Esophagus (tissue), 2 donors: Measurements from ENCODE around the gene STAT5A. TPM values are rescaled to one million over a fixed set of nuclear protein-coding genes. Genes with fewer than 3 reads are reported as not detected.
"Not testable (repeated sequence)": the region's sequence is repeated elsewhere in the genome, so short reads cannot be mapped to it uniquely, and the experiment has no call there.

Source experiments
- H3K27ac ChIP-seq, 2 donors: one replicate each; pipeline ENCODE4 v1.5.1; 2013; ENCODE audit warnings: low read depth in 2 of 2, mild to moderate bottlenecking in 2 of 2, inconsistent platforms in 1 of 2, low read length in 1 of 2, moderate library complexity in 1 of 2
- H3K27me3 ChIP-seq, 2 donors: one replicate each; pipeline ENCODE4 v1.6.1; 2013; ENCODE audit warnings: low read length in 2 of 2, control low read depth in 1 of 2, mild to moderate bottlenecking in 1 of 2; ENCODE audit not compliant: insufficient read depth in 2 of 2, control insufficient read depth in 1 of 2
- H3K36me3 ChIP-seq, 2 donors: one replicate each; pipeline ENCODE4 v1.6.1; 2013; ENCODE audit warnings: low read length in 1 of 2; ENCODE audit not compliant: control insufficient read depth in 2 of 2, insufficient read depth in 2 of 2
- H3K4me1 ChIP-seq, 2 donors: one replicate each; pipeline ENCODE4 v1.6.1; 2013; ENCODE audit warnings: low read length in 1 of 2; ENCODE audit not compliant: control insufficient read depth in 2 of 2, insufficient read depth in 2 of 2
- H3K4me3 ChIP-seq, 2 donors: one replicate each; pipeline ENCODE4 v1.5.1; 2013; ENCODE audit warnings: low read length in 2 of 2, mild to moderate bottlenecking in 2 of 2, low read depth in 1 of 2, moderate library complexity in 1 of 2
- H3K9me3 ChIP-seq, 2 donors: one replicate each; pipeline ENCODE4 v1.6.1; 2013; ENCODE audit warnings: mild to moderate bottlenecking in 2 of 2, low read depth in 1 of 2, low read length in 1 of 2, moderate library complexity in 1 of 2; ENCODE audit not compliant: control insufficient read depth in 2 of 2, insufficient read depth in 1 of 2
- WGBS, 2 donors: extraction: QIAGEN DNeasy Blood & Tissue Kit; methylation state at CpG; one replicate each; pipeline ENCODE4 v1.1.7; 2013; 5-methylcytosine and 5-hydroxymethylcytosine counted together
- polyA plus RNA-seq, 2 donors: library from polyadenylated mRNA; stranded (reverse); fragments of 200-250 nt; gene quantifications; one replicate each; pipeline ENCODE4 v1.2.3, GENCODE V29; 2013
- donor health status: healthy with polysubstance abuse.
- donor health status: Bipolar disorder and iron deficiency.

The STAT5A gene
- polyA plus RNA-seq, 2 donors, result 4.7 to 6.3 TPM

- peaks cover 13 to 21% of the 10 kb centered on the region in 2 donors for H3K4me1 ChIP-seq
- no peak overlapping the region for H3K4me3 ChIP-seq
- H3K27ac ChIP-seq, result no peak overlapping the region
- peaks cover under 1 to 3% of the 10 kb centered on the region in 2 donors for H3K36me3 ChIP-seq
- no peaks in the 10 kb centered on the region for H3K9me3 ChIP-seq
- H3K27me3 ChIP-seq, result no peaks in the 10 kb centered on the region
- WGBS, 2 donors, result 78 to 79% methylated on average over 5 of the region's 5 CpGs
These were observed 2.3 kb downstream of the STAT5A start for GRCh38 chr17:42290577-42290976.

GRCh38 chr17:42291129-42291528 lies 2.8 kb downstream of the STAT5A start:
- Histone ChIP-seq H3K36me3 (peaks cover 3 to 5% of the 10 kb centered on the region in 2 donors), H3K9me3 (no peaks in the 10 kb centered on the region), H3K27ac (no peak overlapping the region), H3K4me3 (no peak overlapping the region), H3K27me3 (no peaks in the 10 kb centered on the region), H3K4me1 (peaks cover 13 to 20% of the 10 kb centered on the region in 2 donors)
- WGBS, 2 donors, result 89 to 91% methylated on average over 11 of the region's 11 CpGs

GRCh38 chr17:42294469-42295398 lies 6.4 kb downstream of the STAT5A start:
- no peaks in the 10 kb centered on the region for H3K27me3 ChIP-seq
- peaks cover 0 to 2% of the 10 kb centered on the region in 2 donors for H3K4me1 ChIP-seq
- peaks cover 3 to 5% of the 10 kb centered on the region in 2 donors for H3K36me3 ChIP-seq
- WGBS, 2 donors, result 84 to 88% methylated on average over 12 of the region's 12 CpGs
- no peaks in the 10 kb centered on the region for H3K9me3 ChIP-seq
- H3K27ac ChIP-seq, result no peak overlapping the region
- H3K4me3 ChIP-seq, result no peak overlapping the region

DNA sequence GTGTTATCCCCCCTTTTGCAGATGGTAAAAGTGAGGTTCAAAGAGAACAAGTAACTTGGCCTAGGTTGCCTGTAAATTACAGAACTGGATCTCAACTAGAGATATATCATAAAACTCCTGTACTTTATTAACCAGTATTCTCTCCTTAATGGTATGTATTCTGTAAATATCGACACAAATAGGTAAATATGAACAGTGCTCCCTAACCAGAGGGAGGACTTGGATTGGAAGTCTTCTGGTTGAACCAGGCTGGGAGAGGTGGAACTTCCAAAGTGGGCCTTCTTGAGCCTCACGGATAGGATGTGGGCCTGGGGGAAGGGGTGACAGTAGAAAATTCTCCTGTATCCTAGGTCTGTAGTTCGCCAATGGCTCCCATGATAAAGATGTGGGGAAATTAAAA lies 7.7 kb downstream of the STAT5A start:
- no peaks in the 10 kb centered on the region for H3K9me3 ChIP-seq
- no peak overlapping the region for H3K4me3 ChIP-seq
- WGBS, 2 donors, result 94 to 97% methylated on average over 3 of the region's 3 CpGs
- H3K36me3 ChIP-seq, result peaks cover 3 to 8% of the 10 kb centered on the region in 2 donors
- H3K27me3 ChIP-seq, result no peaks in the 10 kb centered on the region
- no peak overlapping the region for H3K27ac ChIP-seq
- H3K4me1 ChIP-seq, result peaks cover 0 to 2% of the 10 kb centered on the region in 2 donors

DNA sequence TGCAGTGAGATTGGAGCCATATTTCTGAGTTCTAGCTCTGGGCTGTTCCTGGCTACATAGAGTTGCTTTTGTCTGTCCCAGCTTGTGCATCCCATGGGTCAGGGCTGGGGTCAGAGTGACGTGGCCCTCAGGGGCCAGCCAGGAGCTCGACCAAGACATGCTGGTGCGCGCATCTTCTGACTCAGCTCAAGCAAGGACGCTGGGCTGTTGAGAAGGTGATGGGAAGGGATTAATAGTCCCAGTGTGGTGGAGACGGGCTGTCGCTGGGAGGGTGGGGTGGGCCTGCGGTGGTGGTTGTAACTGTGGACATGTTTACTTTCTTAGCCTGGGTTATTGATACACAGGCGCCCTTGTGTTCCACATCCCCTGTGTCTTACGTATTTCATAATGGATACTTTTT lies 9.5 kb downstream of the STAT5A start:
- not testable (repeated sequence) for H3K27ac ChIP-seq, H3K27me3 ChIP-seq, H3K9me3 ChIP-seq, H3K4me3 ChIP-seq, H3K4me1 ChIP-seq
- 80% methylated on average over 9 to 10 of the region's 10 CpGs for WGBS, 2 donors
- H3K36me3 ChIP-seq, result peaks cover 10 to 16% of the 10 kb centered on the region in 2 donors

GRCh38 chr17:42299361-42299760 lies 11.1 kb downstream of the STAT5A start:
- not testable (repeated sequence) for H3K4me3 ChIP-seq, H3K27ac ChIP-seq, H3K4me1 ChIP-seq, H3K9me3 ChIP-seq, H3K27me3 ChIP-seq
- peaks cover 14 to 19% of the 10 kb centered on the region in 2 donors for H3K36me3 ChIP-seq
- 93 to 95% methylated on average over 10 of the region's 10 CpGs for WGBS, 2 donors

GRCh38 chr17:42299913-42300312 lies 11.6 kb downstream of the STAT5A start:
- H3K36me3 ChIP-seq, result peaks cover 14 to 24% of the 10 kb centered on the region in 2 donors
- WGBS, 2 donors, result 98% methylated on average over 4 of the region's 17 CpGs; no CpG with 5 or more reads in 1 of the 2 donors
- H3K9me3 ChIP-seq, H3K4me3 ChIP-seq, H3K4me1 ChIP-seq, H3K27me3 ChIP-seq, H3K27ac ChIP-seq: not testable (repeated sequence)

DNA sequence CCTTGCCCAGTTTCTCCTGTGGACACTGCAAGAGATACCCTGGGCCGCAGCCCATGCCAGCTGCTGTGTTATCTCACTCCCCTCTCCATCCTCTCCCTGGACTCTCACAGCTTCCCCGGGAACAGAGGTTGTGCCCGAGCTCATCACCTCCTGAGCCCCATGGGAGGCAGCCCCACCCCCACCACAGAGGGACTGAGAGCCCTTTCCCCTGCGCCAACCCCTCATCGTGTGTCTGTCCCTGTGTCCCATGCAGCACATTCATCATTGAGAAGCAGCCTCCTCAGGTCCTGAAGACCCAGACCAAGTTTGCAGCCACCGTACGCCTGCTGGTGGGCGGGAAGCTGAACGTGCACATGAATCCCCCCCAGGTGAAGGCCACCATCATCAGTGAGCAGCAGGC lies 12.7 kb downstream of the STAT5A start:
- Histone ChIP-seq H3K4me3 (no peak overlapping the region), H3K9me3 (no peaks in the 10 kb centered on the region), H3K27me3 (no peaks in the 10 kb centered on the region), H3K4me1 (no peaks in the 10 kb centered on the region), H3K27ac (no peak overlapping the region), H3K36me3 (peaks cover 11 to 19% of the 10 kb centered on the region in 2 donors)
- 81 to 90% methylated on average over 9 of the region's 9 CpGs for WGBS, 2 donors

- no peaks in the 10 kb centered on the region for H3K4me1 ChIP-seq
- H3K9me3 ChIP-seq, result no peaks in the 10 kb centered on the region
- peaks cover 15 to 19% of the 10 kb centered on the region in 2 donors for H3K36me3 ChIP-seq
- no peaks in the 10 kb centered on the region for H3K27me3 ChIP-seq
- no peak overlapping the region for H3K27ac ChIP-seq
- H3K4me3 ChIP-seq, result no peak overlapping the region
- WGBS, 2 donors, result 86 to 89% methylated on average over 3 of the region's 3 CpGs
These were observed 15.4 kb downstream of the STAT5A start for GRCh38 chr17:42303694-42304093.
